Measurements from ENCODE around the gene TECTB. TPM values are rescaled to one million over a fixed set of nuclear protein-coding genes. Genes with fewer than 3 reads are reported as not detected.

The TECTB gene
- total RNA-seq, 1 experiment from 2014 or later = 0.07 TPM

Small RNA genes lying within 50 kb of the gene (microRNA-seq; reads per million reads assigned to microRNA genes)
- not detected for gene MIR6715A (ENCODE audit: borderline number of aligned reads)
- gene MIR6715B (ENCODE audit: borderline number of aligned reads) = not detected

Other genes starting within 250 kb of the TECTB start
- 19.3 TPM for gene GPAM, start 99.6 kb upstream of the TECTB start, total RNA-seq (2021; ENCODE audit: unreplicated experiment)
- 195 TPM for gene ACSL5, start 90.7 kb downstream of the TECTB start, total RNA-seq (2021; ENCODE audit: unreplicated experiment)
- gene ZDHHC6, start 163.5 kb downstream of the TECTB start, total RNA-seq (2021; ENCODE audit: unreplicated experiment) = 88.5 TPM
- gene VTI1A, start 163.8 kb downstream of the TECTB start, total RNA-seq (2021; ENCODE audit: unreplicated experiment) = 80.7 TPM

Measured in HCT116 (cell line).